ENCODE results near the gene CELF2.
"Not testable (repeated sequence)": the region's sequence is repeated elsewhere in the genome, so short reads cannot be mapped to it uniquely, and the experiment has no call there.

Gene CELF2

GRCh38 chr10:11339660-11340059 lies 322.0 kb downstream of the CELF2 start:
- no peak for DNase-seq (ENCODE audit: low read depth in 3 of 3, low spot score in 1 of 3)

GRCh38 chr10:11341283-11341960 lies 323.8 kb downstream of the CELF2 start:
- DNase-seq (ENCODE audit: low read depth in 3 of 3, low spot score in 1 of 3), result no peak

GRCh38 chr10:11344081-11344480 lies 326.4 kb downstream of the CELF2 start:
- no peak for DNase-seq (ENCODE audit: low read depth in 3 of 3, low spot score in 1 of 3)

- no peak for DNase-seq (ENCODE audit: low read depth in 3 of 3, low spot score in 1 of 3)
Measured at GRCh38 chr10:11344550-11344949, 326.9 kb downstream of the CELF2 start.

GRCh38 chr10:11345224-11346054 lies 327.8 kb downstream of the CELF2 start:
- DNase-seq (ENCODE audit: low read depth in 3 of 3, low spot score in 1 of 3), result no peak

GRCh38 chr10:11347580-11347979 lies 329.9 kb downstream of the CELF2 start:
- not testable (repeated sequence) for DNase-seq (ENCODE audit: low read depth in 3 of 3, low spot score in 1 of 3)

GRCh38 chr10:11351801-11352200 lies 334.1 kb downstream of the CELF2 start:
- no peak for DNase-seq (ENCODE audit: low read depth in 3 of 3, low spot score in 1 of 3)

- DNase-seq (ENCODE audit: low read depth in 3 of 3, low spot score in 1 of 3), result no peak
Measured at GRCh38 chr10:11353006-11353896, 335.6 kb downstream of the CELF2 start.

- no peak for DNase-seq (ENCODE audit: low read depth in 3 of 3, low spot score in 1 of 3)
Measured at GRCh38 chr10:11354823-11355222, 337.2 kb downstream of the CELF2 start.

- no peak for DNase-seq (ENCODE audit: low read depth in 3 of 3, low spot score in 1 of 3)
Measured at GRCh38 chr10:11355592-11355991, 337.9 kb downstream of the CELF2 start.

GRCh38 chr10:11357439-11357838 lies 339.8 kb downstream of the CELF2 start:
- DNase-seq (ENCODE audit: low read depth in 3 of 3, low spot score in 1 of 3), result no peak

- no peak for DNase-seq (ENCODE audit: low read depth in 3 of 3, low spot score in 1 of 3)
Measured at GRCh38 chr10:11358011-11358410, 340.3 kb downstream of the CELF2 start.

- DNase-seq (ENCODE audit: low read depth in 3 of 3, low spot score in 1 of 3), result no peak
Measured at GRCh38 chr10:11358923-11359575, 341.4 kb downstream of the CELF2 start.

GRCh38 chr10:11359869-11360268 lies 342.2 kb downstream of the CELF2 start:
- DNase-seq (ENCODE audit: low read depth in 3 of 3, low spot score in 1 of 3), result no peak

- no peak for DNase-seq (ENCODE audit: low read depth in 3 of 3, low spot score in 1 of 3)
Measured at GRCh38 chr10:11363497-11363896, 345.8 kb downstream of the CELF2 start.

GRCh38 chr10:11364241-11364640 lies 346.6 kb downstream of the CELF2 start:
- DNase-seq (ENCODE audit: low read depth in 3 of 3, low spot score in 1 of 3), result no peak

GRCh38 chr10:11366889-11367288 lies 349.2 kb downstream of the CELF2 start:
- not testable (repeated sequence) for DNase-seq (ENCODE audit: low read depth in 3 of 3, low spot score in 1 of 3)

GRCh38 chr10:11367505-11367904 lies 349.8 kb downstream of the CELF2 start:
- no peak for DNase-seq (ENCODE audit: low read depth in 3 of 3, low spot score in 1 of 3)

- no peak for DNase-seq (ENCODE audit: low read depth in 3 of 3, low spot score in 1 of 3)
Measured at GRCh38 chr10:11373717-11374171, 356.1 kb downstream of the CELF2 start.

- DNase-seq (ENCODE audit: low read depth in 3 of 3, low spot score in 1 of 3), result no peak
Measured at GRCh38 chr10:11377267-11377666, 359.6 kb downstream of the CELF2 start.

GRCh38 chr10:11378835-11379234 lies 361.2 kb downstream of the CELF2 start:
- DNase-seq (ENCODE audit: low read depth in 3 of 3, low spot score in 1 of 3), result no peak
